ENCODE results near the gene TMEM192. TPM values are rescaled to one million over a fixed set of nuclear protein-coding genes. Genes with fewer than 3 reads are reported as not detected.

TMEM192 gene
- total and polyA plus RNA-seq, 2 donors (not counting 3 experiments of a cell fraction or from before 2014, with no cell fraction given), result 11.4 to 13.0 TPM

GRCh38 chr4:165101641-165102040, 11.0 kb downstream of the TMEM192 start:
- intact Hi-C loops (cut with micrococcal nuclease), result no loop called here
- BruUV-seq (replicated peaks), result no TSS peak
- FAIRE-seq, result no peak
- DNase-seq (ENCODE audit: low read depth, low spot score), result no peak
- TF ChIP-seq MAX (IDR thresholded peaks at IDR 0.05; ENCODE audit: insufficient read depth, insufficient read length) (no peak), CTCF (IDR thresholded peaks at IDR 0.05; ENCODE audit: extremely low read depth in 1 of 2, insufficient read depth in 1 of 2, low read depth in 1 of 2, low read length in 2 of 2) (no peak), POLR2A (IDR thresholded peaks at IDR 0.05; ENCODE audit: low read depth, low read length) (no peak), MYC (IDR thresholded peaks at IDR 0.05; ENCODE audit: low read depth, low read length) (no peak), JUN (IDR thresholded peaks at IDR 0.05; ENCODE audit: borderline replicate concordance, insufficient read depth, insufficient read length, low read depth) (no peak), EZH2 (IDR thresholded peaks at IDR 0.05; ENCODE audit: borderline replicate concordance, low read depth, low read length, severe bottlenecking) (no peak), FOS (IDR thresholded peaks at IDR 0.05; ENCODE audit: borderline replicate concordance, insufficient read depth, low read length) (no peak), POLR2AphosphoS5 (IDR thresholded peaks at IDR 0.05; ENCODE audit: insufficient read depth, low read depth, low read length) (no peak), GATA2 (IDR thresholded peaks at IDR 0.05; ENCODE audit: insufficient read depth, insufficient read length, low read depth, low read length) (no peak)
- H3K79me2 ChIP-seq (ENCODE audit: control insufficient read depth, insufficient read depth, low read length), result no peaks in the 10 kb centered on the region
- dilution Hi-C loops (cut with MboI; ENCODE audit: extremely low pct_ligation_motif_present, low sequenced_read_pairs), result no loop called here
- no peaks in the 10 kb centered on the region for H3K27me3 ChIP-seq (ENCODE audit: control insufficient read depth in 2 of 2, insufficient read depth in 2 of 2, low read length in 2 of 2)
- H3K36me3 ChIP-seq (ENCODE audit: control insufficient read depth in 2 of 2, extremely low read depth in 1 of 2, insufficient read depth in 2 of 2, low read length in 2 of 2), result peaks cover 2 to 3% of the 10 kb centered on the region in 2 experiments
- H3K27ac ChIP-seq (ENCODE audit: insufficient read depth, low read depth, low read length), result no peak overlapping the region
- POLR2A ChIA-PET, result no interaction called here
- H3K4me1 ChIP-seq (ENCODE audit: control insufficient read depth, extremely low read depth, insufficient read depth, low read length), result no peaks in the 10 kb centered on the region
- H3K4me3 ChIP-seq (replicated peaks in 1 of 3; ENCODE audit: insufficient read depth in 1 of 3, low read depth in 1 of 3, low read length in 3 of 3), result no peak overlapping the region
- no peaks in the 10 kb centered on the region for H3K9me3 ChIP-seq (replicated peaks; ENCODE audit: control insufficient read depth, insufficient read depth, low read length)
- H2AFZ ChIP-seq (ENCODE audit: low read depth, low read length), result no peak overlapping the region
- CTCF ChIA-PET, result interaction anchor here (0.8 kb wide), 1 partner anchor 11 kb away, joined by 4 read pairs; the partner anchor contains the start of gene TMEM192
- H3K9ac ChIP-seq (replicated peaks; ENCODE audit: extremely low read depth, insufficient read depth, low read length), result no peak overlapping the region
- H3K9me1 ChIP-seq (replicated peaks; ENCODE audit: control insufficient read depth, extremely low read depth, insufficient read depth, low read length), result no peaks in the 10 kb centered on the region
- H4K20me1 ChIP-seq (replicated peaks; ENCODE audit: control insufficient read depth, extremely low read depth, insufficient read depth, low read length), result no peaks in the 10 kb centered on the region
- H3K4me2 ChIP-seq (ENCODE audit: insufficient read depth, low read length), result no peak overlapping the region
